GM12801 (cell line): Measurements from ENCODE around the gene KCNQ5.

Source experiments
- CTCF ChIP-seq: IDR thresholded peaks from one replicate; pipeline ENCODE4 v1.5.1; 2011; ENCODE audit warnings: control low read depth; ENCODE audit not compliant: insufficient read length; ENCODE audit errors: extremely low read depth

The KCNQ5 gene

DNA sequence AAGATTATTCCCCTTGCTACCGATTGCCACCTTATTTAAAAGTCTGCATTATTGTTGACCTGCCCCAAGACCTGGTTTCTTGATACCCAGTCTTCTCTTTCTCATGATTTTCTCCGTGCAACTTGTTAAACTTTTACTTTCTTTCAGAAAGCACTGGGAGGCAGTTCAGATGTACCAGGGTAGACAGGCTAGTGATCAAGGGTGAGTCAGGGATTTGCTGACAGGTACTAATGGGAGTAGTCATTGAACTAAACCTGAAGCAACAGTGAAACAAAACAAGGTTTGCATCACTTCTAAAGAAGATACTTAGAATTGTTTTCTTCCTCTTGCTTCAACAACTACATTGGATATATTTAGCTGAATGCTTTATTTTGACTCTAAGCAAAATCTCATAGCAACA, 124.4 kb downstream of the KCNQ5 start:
- TF ChIP-seq CTCF = no peak

- no peak for TF ChIP-seq CTCF
These were observed 126.9 kb downstream of the KCNQ5 start for GRCh38 chr6:72748759-72749158.

DNA sequence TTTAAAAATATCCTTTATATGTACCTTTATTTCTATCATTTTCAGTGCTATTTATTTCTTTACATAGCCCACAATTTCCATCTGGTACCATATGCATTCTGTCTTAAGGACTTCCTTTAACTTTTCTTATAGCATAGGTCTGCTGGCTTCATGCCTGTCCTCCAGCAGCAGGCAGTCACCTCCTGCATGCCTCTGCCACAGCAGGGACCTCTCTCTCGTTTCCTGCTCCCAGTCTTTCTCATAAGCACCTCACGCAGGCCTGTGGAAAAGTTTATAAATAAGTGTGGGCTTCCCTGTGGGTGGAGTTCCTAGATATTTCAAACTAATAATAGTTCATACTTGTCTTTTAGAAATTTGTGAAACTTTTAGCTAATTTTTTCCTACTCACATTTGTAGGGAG, 133.9 kb downstream of the KCNQ5 start:
- no peak for TF ChIP-seq CTCF

- TF ChIP-seq CTCF = no peak
These were observed 135.2 kb downstream of the KCNQ5 start for GRCh38 chr6:72757048-72757447.

- no peak for TF ChIP-seq CTCF
These were observed 136.1 kb downstream of the KCNQ5 start for GRCh38 chr6:72757926-72758325.

- no peak for TF ChIP-seq CTCF
These were observed 137.0 kb downstream of the KCNQ5 start for GRCh38 chr6:72758901-72759300.

DNA sequence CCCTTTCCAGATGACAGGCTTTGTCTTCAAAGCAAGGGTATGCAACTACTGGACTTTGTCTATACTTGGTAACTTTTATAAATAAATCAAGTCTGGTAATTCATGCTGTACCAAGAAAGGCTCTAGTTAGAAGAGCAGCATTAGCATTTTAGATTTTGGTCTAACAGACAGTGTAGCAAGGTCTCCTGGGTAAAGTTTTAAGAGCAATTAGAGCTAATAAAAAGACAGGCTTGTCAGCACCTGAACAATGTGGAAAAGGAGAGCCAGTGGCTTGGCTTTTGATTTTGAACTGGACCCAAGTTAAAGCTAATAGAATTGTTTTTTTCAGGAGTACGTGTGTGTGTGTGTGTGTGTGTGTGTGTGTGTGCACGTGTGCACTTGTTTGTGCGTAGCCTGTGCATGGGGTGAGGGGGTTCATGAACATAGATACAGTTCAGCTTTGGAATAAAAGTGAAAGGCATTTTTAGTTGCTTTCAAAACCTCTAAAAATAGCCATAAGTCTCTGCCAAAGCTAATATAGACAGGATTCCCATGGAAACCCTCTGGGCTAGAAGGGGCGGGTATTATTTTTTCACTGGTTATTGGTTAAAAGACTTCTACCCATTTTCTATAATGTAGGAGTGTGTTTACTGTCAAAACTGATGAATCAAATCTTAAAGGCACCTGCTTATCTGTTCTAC, 138.4 kb downstream of the KCNQ5 start:
- no peak for TF ChIP-seq CTCF
